VCaP (cell line): ENCODE results near the gene CTNNB1.

Source experiments
- H3K27ac ChIP-seq: fragments of 450-650 bp; 2 replicates; pipeline ENCODE4 v1.5.1; 2017
- TF ChIP-seq, protein P1 (sequence below): fragments of 450-650 bp; conservative IDR thresholded peaks from 2 replicates; pipeline ENCODE4 v1.5.1; 2017; ENCODE audit warnings: mild to moderate bottlenecking, moderate library complexity

Gene CTNNB1

GRCh38 chr3:41259449-41260062 lies 60.3 kb downstream of the CTNNB1 start:
- H3K27ac ChIP-seq = no peak overlapping the region
- TF ChIP-seq, protein P1, sequence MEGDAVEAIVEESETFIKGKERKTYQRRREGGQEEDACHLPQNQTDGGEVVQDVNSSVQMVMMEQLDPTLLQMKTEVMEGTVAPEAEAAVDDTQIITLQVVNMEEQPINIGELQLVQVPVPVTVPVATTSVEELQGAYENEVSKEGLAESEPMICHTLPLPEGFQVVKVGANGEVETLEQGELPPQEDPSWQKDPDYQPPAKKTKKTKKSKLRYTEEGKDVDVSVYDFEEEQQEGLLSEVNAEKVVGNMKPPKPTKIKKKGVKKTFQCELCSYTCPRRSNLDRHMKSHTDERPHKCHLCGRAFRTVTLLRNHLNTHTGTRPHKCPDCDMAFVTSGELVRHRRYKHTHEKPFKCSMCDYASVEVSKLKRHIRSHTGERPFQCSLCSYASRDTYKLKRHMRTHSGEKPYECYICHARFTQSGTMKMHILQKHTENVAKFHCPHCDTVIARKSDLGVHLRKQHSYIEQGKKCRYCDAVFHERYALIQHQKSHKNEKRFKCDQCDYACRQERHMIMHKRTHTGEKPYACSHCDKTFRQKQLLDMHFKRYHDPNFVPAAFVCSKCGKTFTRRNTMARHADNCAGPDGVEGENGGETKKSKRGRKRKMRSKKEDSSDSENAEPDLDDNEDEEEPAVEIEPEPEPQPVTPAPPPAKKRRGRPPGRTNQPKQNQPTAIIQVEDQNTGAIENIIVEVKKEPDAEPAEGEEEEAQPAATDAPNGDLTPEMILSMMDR = no peak

DNA sequence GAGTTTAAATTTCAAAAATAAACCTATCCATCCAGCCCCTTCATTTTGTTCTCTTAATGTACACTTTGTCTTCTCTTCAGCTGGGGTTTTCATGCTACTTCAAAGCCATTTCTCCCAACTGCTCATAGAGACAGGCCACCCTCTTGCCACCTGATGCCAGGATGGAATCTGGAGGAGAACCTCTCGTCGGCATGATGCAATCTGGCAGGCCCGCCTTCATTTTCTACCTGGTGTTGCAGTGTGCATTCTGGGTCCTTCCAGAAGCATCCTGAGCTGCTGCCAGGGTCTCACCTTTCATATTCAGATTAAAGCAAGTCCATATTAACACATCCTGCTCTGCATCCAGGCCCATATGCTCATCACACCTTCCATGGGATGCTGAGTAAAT lies 60.8 kb downstream of the CTNNB1 start:
- no peak overlapping the region for H3K27ac ChIP-seq
- TF ChIP-seq, protein P1 = no peak

DNA sequence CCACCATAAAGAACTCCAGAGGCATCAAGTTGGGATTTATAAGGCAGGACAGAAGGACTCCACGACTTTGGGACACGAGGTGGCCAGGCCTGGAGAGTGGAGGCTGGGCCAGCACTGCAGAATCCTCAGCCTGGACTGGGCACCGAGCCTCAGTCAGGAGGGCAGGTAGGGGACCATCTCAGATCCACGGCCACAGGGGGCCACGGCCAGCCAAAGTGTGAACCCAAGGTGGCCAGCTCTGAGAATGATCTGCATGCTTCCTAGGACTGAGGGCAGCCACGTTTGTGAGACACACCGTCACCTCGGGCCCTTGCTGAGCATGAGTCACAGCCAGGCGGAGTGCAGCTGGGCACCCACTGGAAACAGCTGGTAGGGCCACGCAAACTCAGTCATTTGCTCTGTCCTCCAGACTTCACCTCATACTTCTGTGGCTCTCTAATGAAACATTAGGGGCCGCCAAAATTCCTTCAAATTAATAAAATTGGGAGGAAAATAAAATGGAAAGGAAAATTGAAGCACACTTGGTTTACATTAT lies 65.8 kb downstream of the CTNNB1 start:
- TF ChIP-seq, protein P1 = no peak

DNA sequence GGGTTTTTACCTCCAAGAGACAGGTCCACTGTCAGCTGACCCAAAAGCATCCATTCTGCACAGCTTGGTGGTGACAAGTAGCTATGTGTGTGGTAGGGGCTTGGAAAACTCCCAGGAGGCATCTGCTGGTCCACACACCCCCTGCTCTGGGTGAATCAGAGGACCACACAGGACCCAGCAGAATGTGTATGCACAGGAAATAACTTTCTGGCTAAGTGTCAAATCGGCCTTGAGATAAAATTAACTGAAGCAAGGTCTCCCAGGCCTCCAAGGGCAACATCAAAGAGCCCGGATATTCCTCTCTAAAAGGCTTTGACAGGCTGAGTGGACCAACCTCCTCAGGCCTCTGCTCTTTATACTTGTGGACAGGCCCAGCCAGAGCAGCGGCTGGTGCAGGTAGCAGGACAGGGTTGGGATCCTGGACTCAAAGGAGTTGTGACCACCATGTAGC lies 66.5 kb downstream of the CTNNB1 start:
- TF ChIP-seq, protein P1 = no peak
- no peak overlapping the region for H3K27ac ChIP-seq

More for the DNA sequence above, 65.8 kb downstream of the CTNNB1 start:
- no peak overlapping the region for H3K27ac ChIP-seq

DNA sequence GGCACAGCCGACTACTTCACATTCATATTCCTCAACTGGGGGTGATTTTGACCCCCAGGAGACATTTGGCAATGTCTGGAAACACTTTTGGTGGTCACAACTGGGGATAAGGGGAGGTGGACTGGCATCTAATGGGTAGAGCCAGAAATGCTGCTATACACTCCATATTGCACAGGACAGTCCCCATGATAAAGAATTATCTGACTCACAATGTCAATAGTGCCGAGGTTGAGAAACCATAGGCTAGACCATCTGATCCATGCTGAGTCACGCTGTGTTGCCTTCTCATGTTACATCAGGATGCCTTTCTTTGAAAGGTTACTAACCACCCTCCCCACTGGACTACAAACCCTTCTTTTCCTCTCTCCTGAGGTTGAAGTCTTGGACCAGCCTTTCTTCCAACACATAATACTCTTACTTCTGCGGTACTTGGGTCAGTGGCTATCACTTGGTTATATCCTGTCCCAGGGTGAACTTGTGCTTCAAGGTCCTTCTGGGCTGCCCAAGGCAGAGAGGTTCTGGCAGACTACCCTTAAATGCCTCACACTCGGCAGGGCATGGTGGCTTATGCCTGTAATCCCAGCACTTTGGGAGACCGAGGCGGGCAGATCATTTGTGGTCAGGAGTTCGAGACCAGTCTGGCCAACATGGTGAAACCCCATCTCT lies 68.8 kb downstream of the CTNNB1 start:
- H3K27ac ChIP-seq = no peak overlapping the region
- TF ChIP-seq, protein P1 = no peak

- H3K27ac ChIP-seq = no peak overlapping the region
- TF ChIP-seq, protein P1 = no peak
These were observed 73.4 kb downstream of the CTNNB1 start for GRCh38 chr3:41272667-41273066.

GRCh38 chr3:41274944-41275668 lies 75.8 kb downstream of the CTNNB1 start:
- TF ChIP-seq, protein P1 = no peak
- no peak overlapping the region for H3K27ac ChIP-seq
